NCI-H510A (cell line): ENCODE results near the gene CBFA2T2.
A peak's percentile ranks its signal among the peaks of the same experiment; 100 is the strongest.
"Not testable (repeated sequence)": the region's sequence is repeated elsewhere in the genome, so short reads cannot be mapped to it uniquely, and the experiment has no call there.

ENCODE experiments used
- DNase-seq: peaks from one replicate; lab custom pipeline; 2025; lab: John Stamatoyannopoulos, UW

CBFA2T2 gene

DNA sequence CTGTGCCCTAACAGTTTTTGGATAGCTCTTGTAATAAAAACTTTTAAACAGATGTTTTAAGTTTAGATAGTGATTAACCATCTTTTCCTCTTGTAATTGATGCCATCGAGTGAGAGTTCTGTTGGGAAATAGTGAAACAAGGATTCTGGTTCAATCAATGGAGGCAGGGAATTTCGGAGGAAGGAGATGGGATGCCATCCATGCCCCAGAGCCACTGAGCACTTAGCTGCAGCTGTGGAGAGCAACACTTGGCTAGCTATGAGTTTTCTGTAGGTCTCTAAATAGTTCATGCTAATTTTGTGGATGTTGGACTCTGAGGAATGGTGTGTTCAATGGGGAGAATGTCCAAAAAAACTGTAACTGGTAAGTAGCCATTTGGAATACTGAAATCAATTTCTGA is 16.7 kb downstream of the CBFA2T2 start:
- DNase-seq = no peak

- DNase-seq = no peak
These were observed 17.6 kb downstream of the CBFA2T2 start for GRCh38 chr20:33507461-33507860.

DNA sequence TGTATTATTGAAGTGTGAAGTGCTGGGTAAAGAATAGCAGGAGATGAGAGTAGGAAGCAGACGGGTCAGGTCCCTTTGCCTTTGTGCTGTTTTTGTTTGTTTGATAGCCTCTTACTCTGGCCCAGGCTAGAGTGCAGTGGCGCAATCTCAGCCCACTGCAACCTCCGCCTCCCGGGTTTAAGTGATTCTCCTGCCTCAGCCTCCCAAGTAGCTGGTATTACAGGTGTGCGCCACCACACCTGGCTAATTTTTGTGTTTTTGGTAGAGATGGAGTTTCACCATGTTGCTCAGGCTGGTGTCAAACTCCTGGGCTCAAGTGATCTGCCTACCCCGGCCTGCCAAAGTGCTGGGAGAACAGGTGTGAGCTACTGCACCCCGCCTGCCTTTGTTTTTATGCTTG is 18.1 kb downstream of the CBFA2T2 start:
- DNase-seq = not testable (repeated sequence)

- not testable (repeated sequence) for DNase-seq
These were observed 19.2 kb downstream of the CBFA2T2 start for GRCh38 chr20:33509057-33509456.

DNA sequence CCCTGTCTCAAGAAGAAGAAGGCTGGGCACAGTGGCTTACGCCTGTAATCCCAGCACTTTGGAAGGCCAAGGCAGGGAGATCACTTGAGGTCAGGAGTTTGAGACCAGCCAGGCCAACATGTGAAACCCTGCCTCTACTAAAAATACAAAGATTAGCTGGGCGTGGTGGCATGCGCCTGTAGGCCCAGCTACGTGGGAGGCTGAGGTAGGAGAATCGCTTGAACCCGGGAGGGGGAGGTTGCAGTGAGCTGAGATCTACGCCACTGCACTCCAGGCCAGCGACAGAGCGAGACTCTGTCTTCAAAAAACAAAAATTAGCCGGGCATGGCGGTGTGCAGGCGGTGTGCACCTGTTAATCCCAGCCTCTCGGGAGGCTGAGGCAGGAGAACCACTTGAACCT is 22.0 kb downstream of the CBFA2T2 start:
- not testable (repeated sequence) for DNase-seq

- DNase-seq = no peak
These were observed 25.8 kb downstream of the CBFA2T2 start for GRCh38 chr20:33515569-33516216.

DNA sequence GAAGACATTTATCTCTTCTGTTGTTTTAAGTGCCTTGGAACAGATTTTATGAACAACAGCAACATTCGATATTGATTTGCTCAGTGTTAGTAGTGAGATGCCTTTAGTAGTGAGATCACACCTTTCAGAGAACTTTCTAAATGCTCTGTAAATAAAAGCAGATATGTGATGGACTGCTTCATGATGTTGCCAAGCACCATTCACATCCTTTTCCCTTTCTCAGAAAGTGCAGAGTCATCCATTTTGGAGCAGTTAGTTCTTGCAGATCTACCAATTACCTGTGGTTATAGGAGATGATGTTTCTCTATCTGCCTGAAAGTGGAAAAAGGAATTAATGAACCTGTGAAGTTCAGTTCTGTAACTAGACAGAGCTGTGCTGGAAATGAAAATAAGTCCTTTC is 27.0 kb downstream of the CBFA2T2 start:
- no peak for DNase-seq

DNA sequence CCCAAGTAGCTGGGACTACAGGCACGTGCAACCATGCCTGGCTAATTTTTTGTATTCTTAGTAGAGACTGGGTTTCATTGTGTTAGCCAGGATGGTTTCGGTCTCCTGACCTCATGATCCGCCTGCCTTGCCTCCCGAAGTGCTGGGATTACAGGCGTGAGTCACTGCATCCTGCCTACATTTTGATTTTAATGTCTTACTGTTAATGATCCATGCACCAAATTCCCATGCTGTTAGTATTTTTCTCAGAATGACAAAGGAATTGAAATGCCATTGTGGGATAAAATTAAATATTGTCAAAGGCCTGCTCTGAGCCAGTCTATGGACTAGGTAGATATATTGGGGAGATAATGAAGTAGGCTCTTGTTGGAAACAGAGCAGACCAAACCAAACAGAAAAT is 28.2 kb downstream of the CBFA2T2 start:
- no peak for DNase-seq

DNA sequence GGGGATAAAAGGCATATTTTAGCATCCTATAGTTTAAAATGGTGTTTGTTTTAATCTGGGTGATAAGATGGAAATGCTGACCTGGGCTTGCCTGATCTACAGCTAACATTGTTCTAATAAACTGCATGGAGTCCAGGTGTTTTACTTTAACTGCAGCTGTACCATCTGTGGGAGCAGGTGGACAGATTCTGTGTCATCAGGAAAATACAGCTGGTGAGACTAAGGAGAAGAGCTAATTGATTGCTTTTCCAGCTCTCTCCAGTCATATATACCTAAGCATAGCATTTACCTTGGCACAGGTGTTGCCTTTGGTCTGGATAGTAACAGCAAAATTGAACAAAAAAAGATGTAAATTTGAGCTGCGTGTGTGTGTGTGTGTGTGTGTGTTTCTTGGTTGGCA is 31.6 kb downstream of the CBFA2T2 start:
- peak; percentile 84 for DNase-seq

GRCh38 chr20:33522256-33522820 is 32.4 kb downstream of the CBFA2T2 start:
- DNase-seq = no peak

GRCh38 chr20:33524261-33524660 is 34.4 kb downstream of the CBFA2T2 start:
- DNase-seq = no peak

- DNase-seq = no peak
These were observed 36.9 kb downstream of the CBFA2T2 start for GRCh38 chr20:33526769-33527168.

DNA sequence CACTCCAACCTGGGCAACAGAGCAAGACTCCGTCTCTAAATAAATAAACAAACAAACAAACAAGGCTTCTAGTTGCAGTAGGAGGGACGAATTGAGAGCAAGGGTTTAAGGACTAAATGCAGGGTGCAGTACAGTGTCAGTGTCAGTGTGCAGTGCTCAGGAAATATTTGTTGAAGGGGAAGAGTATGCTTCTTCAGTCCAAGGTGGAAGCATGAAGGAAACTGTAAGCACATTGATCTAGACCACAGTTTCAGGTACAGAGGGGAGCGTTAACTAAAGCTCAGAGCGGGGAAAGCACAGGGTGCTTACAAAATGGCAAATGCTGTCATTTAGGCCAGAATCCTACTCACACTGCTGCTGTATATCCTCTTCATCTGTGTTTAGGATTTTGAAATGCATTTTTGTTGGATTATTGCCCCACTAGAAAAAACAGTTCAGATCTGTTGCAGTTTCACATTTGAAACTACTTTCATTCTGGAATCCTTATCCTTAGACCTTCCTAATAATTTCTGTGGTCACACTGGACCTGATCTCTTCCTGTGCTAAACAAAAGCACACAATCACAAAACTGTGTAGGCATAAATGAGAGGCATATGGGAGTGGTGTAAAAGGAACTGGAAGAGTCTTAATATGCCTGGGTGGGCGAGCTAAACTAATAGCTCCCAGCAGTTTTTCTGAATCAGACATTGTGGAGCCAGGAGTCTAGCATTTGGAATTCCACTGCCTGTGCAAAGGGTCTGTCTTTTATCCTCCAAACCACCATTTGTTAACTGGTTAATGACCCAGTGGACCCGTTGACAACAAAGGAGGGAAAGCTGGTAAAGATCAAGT is 41.4 kb downstream of the CBFA2T2 start:
- no peak for DNase-seq

GRCh38 chr20:33531885-33532284 is 42.0 kb downstream of the CBFA2T2 start:
- no peak for DNase-seq

- DNase-seq = no peak
These were observed 43.0 kb downstream of the CBFA2T2 start for GRCh38 chr20:33532753-33533459.

- DNase-seq = not testable (repeated sequence)
These were observed 45.8 kb downstream of the CBFA2T2 start for GRCh38 chr20:33535717-33536116.

GRCh38 chr20:33537608-33538007 is 47.7 kb downstream of the CBFA2T2 start:
- no peak for DNase-seq

GRCh38 chr20:33539129-33539528 is 49.2 kb downstream of the CBFA2T2 start:
- DNase-seq = no peak

- DNase-seq = no peak
These were observed 50.5 kb downstream of the CBFA2T2 start for GRCh38 chr20:33540427-33540826.

DNA sequence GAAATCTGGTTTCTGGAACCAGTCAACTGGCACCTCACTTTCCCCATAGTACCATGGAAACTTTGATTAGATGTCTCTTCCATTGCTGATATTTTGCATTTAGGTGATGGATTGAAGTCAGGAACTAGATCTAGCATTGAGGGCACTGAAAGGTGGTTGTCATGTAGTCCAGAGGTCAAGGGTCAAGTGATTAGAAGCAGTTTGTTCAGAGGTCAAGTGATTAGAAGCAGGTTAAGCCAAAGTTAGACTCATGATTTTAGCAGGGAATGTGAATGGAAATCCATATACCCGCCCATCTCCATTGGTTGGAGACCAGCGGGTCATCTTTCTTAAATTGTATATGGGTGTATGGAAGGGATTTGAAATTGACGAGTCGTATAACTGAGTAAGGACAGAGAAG is 51.2 kb downstream of the CBFA2T2 start:
- no peak for DNase-seq

DNA sequence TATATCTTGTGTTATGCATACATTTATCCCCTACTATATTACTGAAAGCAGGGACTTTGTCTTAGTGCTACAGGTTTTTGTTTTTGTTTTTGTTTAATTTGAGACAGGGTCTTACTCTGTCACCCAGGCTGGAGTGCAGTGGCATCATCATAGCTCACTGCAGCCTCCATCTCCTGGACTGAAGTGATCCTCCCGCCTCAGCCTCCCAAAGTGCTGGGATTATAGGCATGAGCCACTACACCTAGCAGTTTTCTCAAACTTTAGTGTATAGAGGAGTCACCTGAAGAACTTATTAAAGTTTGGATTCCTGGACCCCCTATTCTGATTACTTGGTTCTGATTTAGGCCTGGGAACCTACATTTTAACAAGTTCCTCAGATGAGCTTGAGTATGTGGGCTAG is 51.9 kb downstream of the CBFA2T2 start:
- no peak for DNase-seq

- DNase-seq = no peak
These were observed 55.9 kb downstream of the CBFA2T2 start for GRCh38 chr20:33545763-33546162.
